ENCODE data around the gene POMGNT2. TPM values are rescaled to one million over a fixed set of nuclear protein-coding genes. Genes with fewer than 3 reads are reported as not detected.

The POMGNT2 gene
- total RNA-seq, 1 donor from 2014 or later: 10.8 TPM

- ATAC-seq (no peak), DNase-seq (no peak)
- TF ChIP-seq CTCF (IDR thresholded peaks at IDR 0.05): no peak
- H3K36me3 ChIP-seq: no peaks in the 10 kb centered on the region
- H3K4me3 ChIP-seq: no peak overlapping the region
- H3K27me3 ChIP-seq: no peaks in the 10 kb centered on the region
- intact Hi-C loops (cut with DNase I): no loop called here
- H3K27ac ChIP-seq: no peak overlapping the region
- H3K9me3 ChIP-seq: no peaks in the 10 kb centered on the region
- H3K4me1 ChIP-seq: no peaks in the 10 kb centered on the region
Measured at GRCh38 chr3:43132193-43132592, 26.3 kb upstream of the POMGNT2 start.

- Histone ChIP-seq H3K36me3 (no peaks in the 10 kb centered on the region), H3K4me3 (no peak overlapping the region), H3K27me3 (no peaks in the 10 kb centered on the region), H3K4me1 (no peaks in the 10 kb centered on the region), H3K9me3 (no peaks in the 10 kb centered on the region), H3K27ac (no peak overlapping the region)
- ATAC-seq (no peak), DNase-seq (no peak)
- intact Hi-C loops (cut with DNase I): no loop called here
- TF ChIP-seq CTCF (IDR thresholded peaks at IDR 0.05): no peak
Measured at GRCh38 chr3:43128464-43128863, 22.6 kb upstream of the POMGNT2 start.

GRCh38 chr3:43126536-43126935 is 20.7 kb upstream of the POMGNT2 start:
- Histone ChIP-seq H3K36me3 (no peaks in the 10 kb centered on the region), H3K27ac (no peak overlapping the region), H3K4me1 (no peaks in the 10 kb centered on the region), H3K9me3 (no peaks in the 10 kb centered on the region), H3K4me3 (no peak overlapping the region), H3K27me3 (no peaks in the 10 kb centered on the region)
- intact Hi-C loops (cut with DNase I): no loop called here
- ATAC-seq: no peak
- DNase-seq: no peak
- no peak for TF ChIP-seq CTCF (IDR thresholded peaks at IDR 0.05)

GRCh38 chr3:43123895-43124294 is 18.0 kb upstream of the POMGNT2 start:
- Histone ChIP-seq H3K27me3 (no peaks in the 10 kb centered on the region), H3K4me3 (no peak overlapping the region), H3K9me3 (no peaks in the 10 kb centered on the region), H3K4me1 (no peaks in the 10 kb centered on the region), H3K27ac (no peak overlapping the region), H3K36me3 (no peaks in the 10 kb centered on the region)
- ATAC-seq (no peak), DNase-seq (no peak)
- TF ChIP-seq CTCF (IDR thresholded peaks at IDR 0.05): no peak
- intact Hi-C loops (cut with DNase I): no loop called here

GRCh38 chr3:43120937-43121336 is 15.1 kb upstream of the POMGNT2 start:
- intact Hi-C loops (cut with DNase I): no loop called here
- Histone ChIP-seq H3K4me3 (no peak overlapping the region), H3K9me3 (no peaks in the 10 kb centered on the region), H3K27ac (no peak overlapping the region), H3K36me3 (no peaks in the 10 kb centered on the region), H3K27me3 (no peaks in the 10 kb centered on the region), H3K4me1 (no peaks in the 10 kb centered on the region)
- no peak for ATAC-seq
- TF ChIP-seq CTCF (IDR thresholded peaks at IDR 0.05): no peak
- DNase-seq: no peak

- intact Hi-C loops (cut with DNase I): no loop called here
- Histone ChIP-seq H3K36me3 (no peaks in the 10 kb centered on the region), H3K4me3 (no peak overlapping the region), H3K4me1 (no peaks in the 10 kb centered on the region), H3K9me3 (no peaks in the 10 kb centered on the region), H3K27ac (no peak overlapping the region), H3K27me3 (no peaks in the 10 kb centered on the region)
- no peak for DNase-seq
- no peak for TF ChIP-seq CTCF (IDR thresholded peaks at IDR 0.05)
- no peak for ATAC-seq
Measured at GRCh38 chr3:43117257-43117656, 11.4 kb upstream of the POMGNT2 start.
